ENCODE results near the gene ASTN2. TPM values are rescaled to one million over a fixed set of nuclear protein-coding genes. Genes with fewer than 3 reads are reported as not detected.

ASTN2 gene
- total and polyA plus RNA-seq, 10 of the 15 experiments (the other 5 are each of a cell fraction or from before 2014, with no cell fraction given) = 1.4 to 15.7 (median 7.0) TPM

DNA sequence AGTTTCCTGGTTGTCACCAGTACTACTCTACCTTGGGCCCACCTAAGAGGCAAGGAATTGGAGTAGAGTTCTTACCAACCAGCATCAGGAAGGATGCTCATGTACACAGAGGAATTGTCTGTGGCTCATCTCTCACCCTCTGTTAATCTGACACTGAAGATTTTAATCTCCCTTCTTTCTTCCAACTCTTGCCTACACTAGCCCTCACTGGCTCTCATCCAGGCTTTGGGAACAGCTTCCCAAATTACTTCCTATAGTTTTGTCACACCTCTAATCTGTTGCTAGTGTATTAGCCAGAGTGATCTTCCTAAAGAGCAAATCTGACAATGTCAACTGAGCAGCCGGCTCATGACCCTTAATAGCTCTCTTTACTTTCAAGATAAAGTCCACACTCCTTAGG lies 946.5 kb downstream of the ASTN2 start (continued):
- TF ChIP-seq, protein P1, sequence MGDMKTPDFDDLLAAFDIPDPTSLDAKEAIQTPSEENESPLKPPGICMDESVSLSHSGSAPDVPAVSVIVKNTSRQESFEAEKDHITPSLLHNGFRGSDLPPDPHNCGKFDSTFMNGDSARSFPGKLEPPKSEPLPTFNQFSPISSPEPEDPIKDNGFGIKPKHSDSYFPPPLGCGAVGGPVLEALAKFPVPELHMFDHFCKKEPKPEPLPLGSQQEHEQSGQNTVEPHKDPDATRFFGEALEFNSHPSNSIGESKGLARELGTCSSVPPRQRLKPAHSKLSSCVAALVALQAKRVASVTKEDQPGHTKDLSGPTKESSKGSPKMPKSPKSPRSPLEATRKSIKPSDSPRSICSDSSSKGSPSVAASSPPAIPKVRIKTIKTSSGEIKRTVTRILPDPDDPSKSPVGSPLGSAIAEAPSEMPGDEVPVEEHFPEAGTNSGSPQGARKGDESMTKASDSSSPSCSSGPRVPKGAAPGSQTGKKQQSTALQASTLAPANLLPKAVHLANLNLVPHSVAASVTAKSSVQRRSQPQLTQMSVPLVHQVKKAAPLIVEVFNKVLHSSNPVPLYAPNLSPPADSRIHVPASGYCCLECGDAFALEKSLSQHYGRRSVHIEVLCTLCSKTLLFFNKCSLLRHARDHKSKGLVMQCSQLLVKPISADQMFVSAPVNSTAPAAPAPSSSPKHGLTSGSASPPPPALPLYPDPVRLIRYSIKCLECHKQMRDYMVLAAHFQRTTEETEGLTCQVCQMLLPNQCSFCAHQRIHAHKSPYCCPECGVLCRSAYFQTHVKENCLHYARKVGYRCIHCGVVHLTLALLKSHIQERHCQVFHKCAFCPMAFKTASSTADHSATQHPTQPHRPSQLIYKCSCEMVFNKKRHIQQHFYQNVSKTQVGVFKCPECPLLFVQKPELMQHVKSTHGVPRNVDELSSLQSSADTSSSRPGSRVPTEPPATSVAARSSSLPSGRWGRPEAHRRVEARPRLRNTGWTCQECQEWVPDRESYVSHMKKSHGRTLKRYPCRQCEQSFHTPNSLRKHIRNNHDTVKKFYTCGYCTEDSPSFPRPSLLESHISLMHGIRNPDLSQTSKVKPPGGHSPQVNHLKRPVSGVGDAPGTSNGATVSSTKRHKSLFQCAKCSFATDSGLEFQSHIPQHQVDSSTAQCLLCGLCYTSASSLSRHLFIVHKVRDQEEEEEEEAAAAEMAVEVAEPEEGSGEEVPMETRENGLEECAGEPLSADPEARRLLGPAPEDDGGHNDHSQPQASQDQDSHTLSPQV (IDR thresholded peaks at IDR 0.05) = no peak
- no peak for TF ChIP-seq RUNX3 (IDR thresholded peaks at IDR 0.05; ENCODE audit: low read length)
- TF ChIP-seq HDGF (IDR thresholded peaks at IDR 0.05) = no peak
- no peak for TF ChIP-seq NR2C1 (IDR thresholded peaks at IDR 0.05)
- no peak for TF ChIP-seq ZZZ3 (IDR thresholded peaks at IDR 0.05; ENCODE audit: control insufficient read depth, insufficient read length, low read depth)

DNA sequence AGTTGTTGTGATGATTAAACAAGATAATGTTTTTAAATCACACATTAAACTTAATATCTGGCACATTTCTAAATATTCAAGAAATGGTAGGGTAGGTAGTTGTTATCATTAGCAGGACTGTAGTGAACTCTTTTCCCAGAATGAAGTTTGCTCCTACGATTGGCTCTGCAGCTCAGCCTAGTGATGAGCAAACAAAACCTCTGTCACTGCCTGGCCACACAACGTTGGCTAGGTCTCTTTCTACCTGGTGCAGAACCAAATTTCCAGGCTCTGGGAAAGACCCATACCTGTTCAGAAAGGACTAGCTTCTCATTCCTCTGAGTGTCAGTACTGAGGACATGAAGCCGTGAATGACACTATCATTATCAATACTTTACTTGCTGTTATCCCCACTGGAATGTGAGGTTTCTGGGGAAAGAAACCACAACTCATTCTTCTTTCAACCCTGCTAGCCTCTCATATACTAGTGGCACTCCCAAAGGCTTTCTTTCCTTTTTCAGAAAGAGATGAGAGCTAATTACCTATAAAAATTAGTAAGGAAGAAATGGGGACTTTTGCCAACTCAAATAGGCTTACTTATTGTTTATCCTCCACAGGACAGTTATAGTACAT lies 947.0 kb downstream of the ASTN2 start:
- WGBS (ENCODE audit: insufficient coverage, insufficient replicate concordance, low lambda C conversion rate, missing lambda C conversion rate) = 61% methylated on average over 3 of the region's 3 CpGs
- TF ChIP-seq RAD51 (IDR thresholded peaks at IDR 0.05) = no peak
- no peak for TF ChIP-seq CUX1 (IDR thresholded peaks at IDR 0.05; ENCODE audit: insufficient replicate concordance, low read depth, low read length)
- TF ChIP-seq MEF2A (IDR thresholded peaks at IDR 0.05; ENCODE audit: insufficient read depth, low read depth, low read length) = no peak
- TF ChIP-seq CEBPB (IDR thresholded peaks at IDR 0.05; ENCODE audit: borderline replicate concordance in 1 of 2, low read depth in 2 of 2, low read length in 2 of 2) = no peak
- TF ChIP-seq CTCF (IDR thresholded peaks at IDR 0.05 in 2 of 3, conservative IDR thresholded peaks at IDR 0.05 in 1 of 3; ENCODE audit: control insufficient read depth in 2 of 3, extremely low read depth in 1 of 3, insufficient read depth in 1 of 3, low read depth in 3 of 3, low read length in 3 of 3) = no peak

More for the DNA sequence above, 947.0 kb downstream of the ASTN2 start:
- Histone ChIP-seq H3K36me3 (ENCODE audit: control insufficient read depth in 2 of 2, insufficient read depth in 2 of 2, low read length in 1 of 2) (no peaks in the 10 kb centered on the region), H2AFZ (ENCODE audit: control insufficient read depth, low read depth, low read length) (no peak overlapping the region), H3K9ac (ENCODE audit: control insufficient read depth, insufficient read depth, low read length) (no peak overlapping the region), H3K79me2 (ENCODE audit: control insufficient read depth, insufficient read depth, low read length) (no peaks in the 10 kb centered on the region), H3K27ac (ENCODE audit: control insufficient read depth, insufficient read depth) (no peak overlapping the region), H3K27me3 (replicated peaks in 1 of 2; ENCODE audit: control insufficient read depth in 2 of 2, insufficient read depth in 2 of 2, low read length in 1 of 2) (no peaks in the 10 kb centered on the region), H3K4me3 (no peak overlapping the region), H3K9me3 (replicated peaks; ENCODE audit: control insufficient read depth, insufficient read depth, low read length) (no peaks in the 10 kb centered on the region), H3K4me2 (ENCODE audit: control insufficient read depth, insufficient read depth) (no peak overlapping the region), H4K20me1 (ENCODE audit: control insufficient read depth, insufficient read depth) (0 out of 2 replicates have a peak, but pooled peaks cover 3% of the 10 kb centered on the region), H3K4me1 (ENCODE audit: control insufficient read depth, insufficient read depth, low read length) (no peaks in the 10 kb centered on the region)
- intact Hi-C loops (cut with micrococcal nuclease; ENCODE audit: unreplicated experiment) = no loop called here
- ATAC-seq (no peak), FAIRE-seq (no peak), DNase-seq (ENCODE audit: low read depth, low spot score) (no peak)
- ChIA-PET POLR2A (no interaction called here), CTCF (no interaction called here), SMC1A (ENCODE audit: uncharacterized antibody, unreplicated experiment) (no interaction called here), RAD21 (ENCODE audit: unreplicated experiment) (no interaction called here)
- no TSS peak for BruUV-seq (replicated peaks)
- in situ Hi-C loops (cut with MboI) = no loop called here
